AG08396 (cell line): ENCODE results near the gene CMTM2.
"Not testable (repeated sequence)": the region's sequence is repeated elsewhere in the genome, so short reads cannot be mapped to it uniquely, and the experiment has no call there.

Experiments used
- DNase-seq: peaks from one replicate; pipeline ENCODE4 v3.0.0; 2012; ENCODE audit warnings: low spot score, mixed read lengths

CMTM2 gene

DNA sequence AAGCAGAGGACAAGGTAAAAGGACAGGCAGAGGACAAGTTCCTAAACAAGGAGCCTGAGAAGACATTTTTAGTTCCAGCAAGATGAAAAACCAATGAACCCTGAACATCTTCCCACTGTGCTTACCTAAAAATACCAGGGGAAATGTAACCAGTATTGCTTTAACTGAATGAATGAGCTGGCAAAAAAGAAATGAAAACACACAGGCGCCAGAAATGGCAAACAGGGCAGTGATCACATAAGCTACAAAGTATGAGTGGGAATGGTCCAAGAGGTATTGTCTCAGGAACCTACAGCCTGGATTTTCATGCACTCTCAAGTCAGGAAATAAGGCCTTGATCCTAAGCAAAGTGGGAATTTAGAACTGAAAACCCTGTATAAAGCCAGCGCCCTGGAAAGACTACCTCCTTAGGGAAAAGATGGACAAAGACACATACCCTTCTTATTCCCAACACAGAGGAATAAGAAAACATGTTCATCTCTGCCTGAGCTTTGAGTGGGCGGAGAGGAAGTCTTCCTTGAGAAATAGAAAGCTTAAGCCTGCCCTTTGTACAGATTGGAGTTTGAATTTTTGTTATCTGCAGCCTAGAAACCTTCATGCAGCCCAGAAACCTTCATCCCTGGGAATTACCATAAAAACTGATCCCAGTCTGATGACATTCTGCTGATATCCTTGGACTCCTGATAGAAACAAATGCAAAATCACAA lies 2.1 kb downstream of the CMTM2 start:
- no peak for DNase-seq

DNA sequence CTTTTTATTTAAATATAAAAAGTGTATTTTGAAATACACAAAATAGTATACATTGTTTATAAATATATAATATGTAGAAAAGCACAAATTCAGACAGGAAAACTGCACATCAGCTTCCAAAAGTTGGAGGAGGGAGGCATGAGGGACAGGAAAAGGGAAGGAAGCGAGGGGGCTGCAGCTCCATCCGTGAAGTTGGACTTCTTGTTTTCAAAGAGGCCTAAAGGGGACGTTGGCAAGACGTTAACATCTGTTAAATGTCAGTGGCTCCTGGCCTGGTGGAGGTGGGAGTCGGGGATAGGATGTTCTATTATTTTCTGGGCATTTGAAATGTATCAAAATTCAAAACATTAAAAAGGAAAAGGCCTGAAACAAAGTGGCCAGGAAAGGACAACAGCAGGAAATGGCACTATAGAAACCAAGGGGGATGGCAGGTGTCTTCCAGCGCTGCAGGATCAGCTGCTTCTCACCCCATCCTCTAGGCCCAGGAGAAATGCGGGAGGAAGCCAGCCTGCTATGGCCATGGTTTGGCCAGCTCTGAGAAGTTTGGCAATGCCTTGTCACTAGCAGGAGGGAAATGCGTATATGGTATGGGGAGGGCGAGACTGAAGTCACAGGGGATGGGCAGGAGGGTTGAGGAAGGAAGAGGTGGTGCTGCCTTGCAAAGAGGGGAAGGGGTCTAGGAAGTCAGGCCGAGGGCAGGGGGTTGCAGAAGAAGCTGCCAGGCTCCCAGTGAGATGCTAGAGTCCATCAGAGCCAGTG lies 6.4 kb downstream of the CMTM2 start:
- DNase-seq: no peak

DNA sequence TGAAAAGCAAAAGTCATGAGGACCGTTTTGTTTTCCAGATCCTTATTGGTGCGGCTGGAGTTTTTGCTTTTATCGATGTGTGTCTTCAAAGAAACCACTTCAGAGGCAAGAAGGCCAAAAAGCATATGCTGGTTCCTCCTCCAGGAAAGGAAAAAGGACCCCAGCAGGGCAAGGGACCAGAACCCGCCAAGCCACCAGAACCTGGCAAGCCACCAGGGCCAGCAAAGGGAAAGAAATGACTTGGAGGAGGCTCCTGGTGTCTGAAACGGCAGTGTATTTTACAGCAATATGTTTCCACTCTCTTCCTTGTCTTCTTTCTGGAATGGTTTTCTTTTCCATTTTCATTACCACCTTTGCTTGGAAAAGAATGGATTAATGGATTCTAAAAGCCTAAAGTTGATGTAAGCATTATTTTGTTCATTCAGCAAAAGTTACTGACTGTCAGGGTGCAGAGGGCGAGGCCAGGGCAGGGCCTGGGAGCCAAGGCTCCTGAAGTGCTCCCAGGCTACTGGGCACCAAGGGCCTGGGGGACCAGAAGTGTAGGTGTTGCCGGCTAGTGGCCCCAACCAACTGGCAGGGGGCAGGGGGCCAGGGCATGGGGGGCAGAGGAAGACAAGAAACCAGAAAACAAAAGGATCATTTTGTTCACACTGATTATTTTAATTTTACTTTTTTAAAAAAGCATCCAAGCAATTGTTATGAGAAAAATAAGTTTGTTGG lies 8.8 kb downstream of the CMTM2 start:
- DNase-seq: no peak

DNA sequence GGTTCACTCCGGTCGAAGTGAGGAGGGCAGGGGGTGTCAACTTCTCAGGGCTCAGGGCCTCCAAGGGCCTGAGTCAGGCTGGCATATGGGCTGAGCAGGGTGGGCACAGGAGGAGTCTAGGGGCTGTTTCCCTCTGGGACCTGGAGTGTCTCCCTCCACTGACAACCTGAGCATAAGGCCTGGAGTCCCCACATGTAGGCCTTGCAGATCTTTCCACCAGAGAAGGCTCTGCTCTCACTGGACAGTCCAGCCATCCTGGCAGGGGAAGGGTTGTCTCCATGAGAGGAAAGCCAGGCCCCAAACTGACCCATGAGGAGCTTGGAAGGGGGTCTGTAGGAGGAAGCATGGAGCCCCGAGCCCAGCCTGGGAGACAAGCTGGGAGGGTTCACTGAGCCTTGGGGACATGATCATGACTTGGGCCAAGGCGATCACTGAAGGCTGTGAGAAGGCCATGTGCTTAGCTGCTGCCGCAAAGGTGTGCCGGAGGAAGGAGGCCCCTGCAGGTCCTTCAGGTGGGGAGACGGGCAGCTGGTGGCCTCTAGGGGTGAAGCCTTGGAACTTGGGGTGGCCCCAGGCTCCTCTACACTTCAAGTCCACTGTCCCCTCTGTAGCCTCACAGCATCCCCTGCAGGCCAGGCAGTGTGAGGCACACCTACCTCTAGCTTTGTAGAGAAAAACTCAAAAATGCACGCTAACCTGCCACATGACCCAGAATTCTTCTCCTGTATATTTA lies 9.9 kb downstream of the CMTM2 start:
- DNase-seq: no peak

DNA sequence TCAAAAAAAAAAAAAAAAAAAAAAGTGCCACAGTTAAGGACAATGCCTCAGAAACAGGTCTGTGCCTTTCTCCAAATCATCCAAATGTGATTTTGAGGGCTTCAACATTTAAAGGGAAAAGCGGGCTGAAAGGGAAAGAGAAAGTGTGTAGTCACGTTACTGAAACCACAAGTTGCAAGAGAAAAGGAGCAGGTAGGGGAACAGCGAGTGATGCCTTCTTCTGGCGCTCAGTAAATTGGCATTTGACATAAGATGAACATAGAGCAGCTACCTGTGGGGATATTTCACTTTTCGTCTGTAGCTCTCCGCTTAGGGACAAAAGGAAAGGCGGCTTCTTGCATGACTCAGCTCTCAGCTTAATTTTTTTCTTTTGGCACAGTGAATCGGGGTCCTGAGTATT lies 11.1 kb downstream of the CMTM2 start:
- DNase-seq: no peak

DNA sequence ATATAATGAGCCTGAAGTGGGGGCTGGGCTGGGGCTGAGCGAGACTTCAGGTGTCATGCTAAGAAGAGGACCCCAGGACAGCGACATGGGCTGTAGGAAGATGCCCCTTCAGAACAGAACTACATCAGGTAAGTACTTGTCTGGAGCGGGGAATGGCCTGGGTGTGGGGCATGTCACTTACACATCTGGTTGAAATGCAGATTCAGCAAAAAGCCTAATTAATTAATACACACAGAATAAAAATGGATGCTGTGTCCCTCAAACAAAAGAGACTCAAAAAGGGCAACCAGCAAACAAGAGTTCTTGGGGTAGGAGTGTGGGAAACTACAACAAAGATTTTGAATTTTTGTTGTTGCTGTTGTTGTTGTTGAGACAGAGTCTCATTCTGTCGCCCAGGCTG lies 11.8 kb downstream of the CMTM2 start:
- DNase-seq: no peak

DNA sequence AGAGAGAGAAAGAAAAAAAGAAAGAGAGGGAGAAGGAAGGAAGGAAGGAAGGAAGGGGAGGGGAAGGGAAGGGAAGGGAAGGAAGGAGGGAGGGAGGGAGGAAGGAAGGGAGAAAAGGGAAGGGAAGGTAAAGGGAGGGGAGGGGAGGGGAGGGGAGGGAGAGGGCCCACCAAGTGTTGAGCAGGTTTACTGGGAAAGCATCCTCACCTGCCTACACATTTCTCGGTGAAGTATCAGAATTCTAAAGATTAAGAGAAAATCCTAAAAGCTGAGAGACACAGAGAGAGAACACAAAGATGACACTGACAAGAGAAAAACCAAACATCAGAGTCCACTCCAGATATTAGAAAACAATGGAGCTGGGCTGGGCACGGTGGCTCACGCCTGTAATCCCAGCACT lies 13.0 kb downstream of the CMTM2 start:
- no peak for DNase-seq

DNA sequence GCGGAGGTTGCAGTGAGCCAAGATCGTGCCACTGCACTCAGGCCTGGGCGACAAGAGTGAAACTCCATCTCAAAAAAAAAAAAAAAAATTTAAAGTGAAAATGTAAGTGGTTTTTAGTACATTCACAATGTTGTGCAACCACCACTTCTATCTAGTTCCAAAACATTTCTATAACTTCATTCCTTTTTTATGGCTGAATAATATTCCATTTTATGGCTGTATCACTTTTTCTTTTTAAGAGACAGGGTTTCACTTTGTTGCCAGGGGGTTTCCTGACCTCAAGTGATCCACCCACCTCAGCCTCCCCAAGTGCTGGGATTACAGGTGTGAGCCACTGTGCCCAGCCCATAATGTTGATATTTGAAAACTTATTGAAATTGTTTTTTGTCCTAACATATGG lies 13.6 kb downstream of the CMTM2 start:
- DNase-seq: no peak

DNA sequence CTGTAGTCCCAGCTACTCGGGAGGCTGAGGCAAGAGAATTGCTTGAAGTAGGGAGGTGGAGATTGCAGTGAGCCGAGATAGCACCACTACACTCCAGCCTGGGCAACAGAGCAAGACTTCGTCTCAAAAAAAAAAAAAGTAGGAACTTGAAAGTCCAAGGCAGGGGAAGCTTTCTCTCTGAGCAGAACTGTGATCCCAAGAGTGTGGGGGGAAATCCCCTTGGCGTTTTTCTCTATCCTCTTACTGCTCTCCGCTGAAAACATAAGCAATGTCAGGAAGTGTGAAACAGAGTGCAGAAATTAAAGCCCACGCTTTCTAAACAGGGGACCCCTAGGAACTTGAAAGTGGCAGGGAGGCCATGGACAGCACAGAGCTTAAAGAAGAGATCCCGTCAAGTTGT lies 15.5 kb downstream of the CMTM2 start:
- DNase-seq: no peak

DNA sequence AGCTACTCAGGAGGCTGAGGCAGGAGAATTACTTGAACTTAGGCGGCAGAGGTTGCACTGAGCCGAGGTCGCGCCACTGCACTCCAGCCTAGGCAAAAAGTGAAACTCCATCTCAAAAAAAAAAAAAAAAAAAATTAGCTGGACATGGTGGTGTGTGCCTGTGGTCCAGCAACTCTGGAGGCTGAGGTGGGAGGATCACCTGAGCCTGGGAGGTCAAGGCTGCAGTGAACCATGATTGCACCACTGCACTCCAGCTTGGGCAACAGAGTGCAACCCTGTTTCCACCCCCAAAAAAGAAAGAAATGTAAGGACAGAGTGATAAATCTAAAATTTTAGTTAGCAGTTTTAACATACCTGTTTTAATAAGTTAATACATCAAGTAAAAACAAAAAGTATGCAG lies 17.3 kb downstream of the CMTM2 start:
- not testable (repeated sequence) for DNase-seq

DNA sequence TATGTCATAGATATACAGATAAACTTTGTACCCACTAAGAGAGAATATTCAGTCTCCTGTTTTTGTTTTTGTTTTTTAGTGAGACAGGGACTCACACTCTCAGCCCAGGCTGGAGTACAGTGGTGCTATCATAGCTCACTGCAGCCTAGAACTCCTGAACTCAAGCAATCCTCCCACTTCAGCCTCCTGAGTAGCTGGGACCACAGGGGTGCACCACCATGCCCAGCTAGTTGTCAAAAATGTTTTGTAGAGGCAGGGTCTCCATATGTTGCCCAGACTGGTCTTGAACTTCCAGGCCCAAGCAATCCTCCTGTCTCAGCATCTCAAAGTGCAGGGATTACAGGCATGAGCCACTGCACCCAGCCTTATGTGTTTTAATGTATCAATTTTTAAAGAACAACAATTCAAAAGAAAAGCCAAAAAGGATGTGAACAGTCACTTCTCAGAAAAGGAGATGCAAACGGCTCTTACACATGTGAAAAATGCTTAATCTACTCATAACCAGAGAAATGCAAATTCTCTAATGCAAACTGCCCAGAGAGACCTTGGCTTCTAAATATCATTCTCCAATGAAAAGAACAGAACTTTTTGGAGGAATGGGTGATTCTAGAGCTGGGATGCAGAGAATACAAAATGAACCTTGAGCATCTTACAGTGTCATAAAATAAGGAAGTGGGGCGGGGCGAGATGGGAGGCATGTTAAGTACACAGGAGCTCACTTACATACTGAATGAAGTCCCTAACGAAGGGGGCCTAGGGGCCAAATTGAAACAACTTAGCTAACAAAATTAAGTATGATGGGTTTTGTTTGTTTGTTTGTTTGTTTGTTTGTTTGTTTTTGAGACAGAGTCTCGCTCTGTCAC lies 18.0 kb downstream of the CMTM2 start:
- DNase-seq: no peak

DNA sequence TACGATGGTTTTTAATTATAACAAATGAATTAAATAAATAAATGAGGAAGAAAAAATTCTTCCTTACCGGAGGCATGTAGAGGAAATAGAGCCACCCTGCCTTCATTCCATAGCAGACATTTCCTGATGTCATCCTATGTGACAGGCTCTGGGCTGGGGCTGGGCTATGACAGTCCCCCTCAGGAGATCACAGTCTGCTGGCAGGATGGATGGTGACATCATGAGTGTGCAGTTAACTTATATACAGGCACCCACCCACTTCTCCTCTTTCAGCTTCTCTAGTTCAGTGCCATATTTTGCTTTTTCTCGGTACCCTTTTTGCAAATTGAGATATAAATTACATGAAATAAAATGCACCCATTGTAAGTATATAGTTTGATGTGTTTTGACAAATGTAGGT lies 18.8 kb downstream of the CMTM2 start:
- DNase-seq: no peak

DNA sequence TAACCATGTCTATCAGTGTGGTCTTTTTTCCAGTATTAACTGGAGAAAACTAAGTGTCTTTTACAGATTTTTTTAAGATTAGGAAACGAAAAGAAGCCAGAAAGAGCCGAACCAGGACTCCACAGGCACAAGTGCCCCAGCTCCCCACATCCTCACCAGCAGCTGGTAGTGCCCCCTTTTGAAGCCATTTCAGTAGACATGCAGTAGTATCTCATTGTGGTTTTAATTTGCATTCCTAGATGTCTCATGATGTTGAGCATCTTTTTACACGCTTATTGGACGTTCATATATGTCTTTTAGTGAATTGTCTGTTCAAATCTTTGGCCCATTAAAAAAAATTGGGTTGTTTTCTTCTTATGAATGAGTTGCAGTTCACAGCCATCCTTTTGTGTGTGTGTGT lies 20.5 kb downstream of the CMTM2 start:
- no peak for DNase-seq

DNA sequence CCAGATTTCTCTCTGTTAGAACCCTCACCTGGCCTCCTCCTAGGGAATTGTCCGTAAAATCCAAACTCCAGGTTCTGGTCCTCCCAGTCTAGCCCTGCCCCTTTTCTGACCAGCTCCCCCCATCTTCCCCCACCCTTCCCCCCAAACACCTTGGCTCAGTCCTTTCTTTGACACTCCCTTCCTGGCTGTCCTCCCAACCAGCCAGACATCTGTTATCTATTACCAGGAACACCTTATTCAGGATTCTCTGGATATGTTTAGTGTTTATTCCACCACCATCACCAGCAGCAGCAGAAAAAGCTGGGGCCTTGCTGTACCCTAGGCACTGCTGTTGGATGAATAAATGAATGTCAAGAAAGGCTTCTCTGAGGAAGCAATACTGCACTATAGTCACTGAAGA lies 21.2 kb downstream of the CMTM2 start:
- DNase-seq: no peak

DNA sequence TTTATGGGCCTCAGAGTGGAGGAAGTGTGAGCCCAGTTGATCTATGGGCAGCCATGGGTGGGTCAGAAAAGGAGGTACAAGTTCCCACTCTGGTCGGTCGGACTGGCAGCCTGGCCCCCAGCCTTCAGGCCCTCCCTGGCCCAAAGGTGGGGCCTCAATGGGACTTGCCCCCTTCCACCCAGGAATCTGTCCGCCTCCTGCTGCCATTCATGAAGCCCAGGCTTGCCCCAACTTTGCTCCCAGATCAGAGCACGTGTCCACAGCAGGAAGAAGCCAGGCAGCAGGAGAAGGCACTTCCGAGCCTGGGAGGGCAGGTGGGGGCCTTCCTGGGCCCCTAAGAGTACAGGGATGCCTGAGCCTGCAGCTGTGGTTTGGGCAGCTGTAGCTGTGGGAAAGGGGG lies 22.2 kb downstream of the CMTM2 start:
- no peak for DNase-seq

DNA sequence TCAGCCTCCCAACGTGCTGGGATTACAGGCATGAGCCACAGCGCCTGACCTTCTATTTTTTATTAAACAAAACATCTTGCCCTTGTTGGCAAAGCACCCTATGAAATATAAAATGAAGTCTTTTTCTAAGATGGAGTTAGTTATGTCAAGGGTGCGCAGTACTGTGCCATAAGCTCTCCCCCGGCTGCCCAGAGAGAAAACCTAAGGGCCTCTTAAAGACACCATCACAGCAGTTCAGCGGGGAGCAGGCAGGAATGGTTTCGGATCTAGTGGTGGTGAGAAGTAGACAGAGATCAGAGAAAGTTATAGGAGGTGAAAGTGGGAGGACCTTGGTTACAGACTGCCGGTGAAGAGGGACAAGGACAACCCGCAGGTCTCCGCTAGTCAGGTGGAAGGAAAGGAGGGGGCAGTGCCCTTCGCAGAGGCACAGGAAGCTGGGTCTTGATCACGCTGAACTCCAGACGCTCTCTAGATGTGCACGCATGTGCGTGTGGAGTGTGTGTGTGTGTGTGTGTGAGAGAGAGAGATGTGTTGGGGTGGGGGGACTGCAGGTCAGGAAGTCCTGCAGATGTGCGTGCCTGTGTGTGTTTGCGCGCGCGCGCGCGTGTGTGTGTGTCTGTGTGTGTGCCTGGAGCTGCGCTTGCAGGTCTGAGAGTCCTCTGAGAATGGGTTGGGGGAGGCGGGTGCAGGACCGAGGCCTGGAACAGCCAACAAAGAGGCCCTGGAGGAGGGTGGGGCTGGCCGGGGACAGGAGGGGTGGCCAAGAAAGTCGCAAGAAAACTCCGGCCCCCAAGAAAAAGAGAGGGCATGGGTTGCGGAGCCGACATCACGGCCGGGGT lies 24.5 kb downstream of the CMTM2 start:
- DNase-seq: peak; percentile 70

DNA sequence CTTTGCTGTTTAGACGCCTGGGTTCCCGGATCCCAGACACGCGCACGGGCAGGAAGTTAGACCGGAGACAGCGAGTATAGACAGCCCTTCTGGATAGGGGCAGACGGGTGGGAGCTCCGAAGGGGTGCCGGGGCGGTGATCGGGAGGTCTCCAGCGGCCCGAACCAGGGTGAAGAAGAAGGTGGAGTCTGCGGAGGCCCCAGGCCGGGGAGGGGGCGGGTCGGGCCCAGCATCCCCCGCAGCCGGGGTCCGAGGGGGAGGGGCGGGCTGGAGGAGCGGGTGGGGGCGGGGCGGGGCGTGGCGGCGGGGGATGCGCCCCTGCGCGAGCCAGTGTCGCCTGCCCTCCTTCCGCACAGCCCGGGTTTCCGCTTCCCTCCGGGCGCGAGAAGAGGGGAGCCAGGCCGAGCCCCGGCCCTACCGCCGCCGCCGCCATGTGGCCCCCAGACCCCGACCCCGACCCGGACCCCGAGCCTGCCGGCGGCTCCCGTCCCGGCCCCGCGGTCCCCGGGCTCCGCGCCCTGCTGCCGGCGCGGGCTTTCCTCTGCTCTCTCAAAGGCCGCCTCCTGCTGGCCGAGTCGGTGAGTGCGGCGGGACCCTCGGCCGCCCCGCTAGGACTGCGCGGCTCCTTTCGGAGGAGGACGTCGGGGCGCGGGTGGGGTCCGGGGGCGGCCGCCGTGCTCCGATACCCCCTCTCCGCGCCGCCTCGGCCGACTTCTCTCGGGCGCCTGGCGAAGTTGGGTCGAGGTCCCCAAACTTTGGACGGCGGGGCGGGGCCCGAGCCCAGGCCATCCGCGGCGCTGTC lies 25.3 kb downstream of the CMTM2 start, which contains the start of gene CMTM3:
Gene CMTM3 (plus strand): TSS at position 329 of the 801 bp plus-strand sequence. CDS start 102 bp downstream, at position 431.
- peak; percentile 89 for DNase-seq

DNA sequence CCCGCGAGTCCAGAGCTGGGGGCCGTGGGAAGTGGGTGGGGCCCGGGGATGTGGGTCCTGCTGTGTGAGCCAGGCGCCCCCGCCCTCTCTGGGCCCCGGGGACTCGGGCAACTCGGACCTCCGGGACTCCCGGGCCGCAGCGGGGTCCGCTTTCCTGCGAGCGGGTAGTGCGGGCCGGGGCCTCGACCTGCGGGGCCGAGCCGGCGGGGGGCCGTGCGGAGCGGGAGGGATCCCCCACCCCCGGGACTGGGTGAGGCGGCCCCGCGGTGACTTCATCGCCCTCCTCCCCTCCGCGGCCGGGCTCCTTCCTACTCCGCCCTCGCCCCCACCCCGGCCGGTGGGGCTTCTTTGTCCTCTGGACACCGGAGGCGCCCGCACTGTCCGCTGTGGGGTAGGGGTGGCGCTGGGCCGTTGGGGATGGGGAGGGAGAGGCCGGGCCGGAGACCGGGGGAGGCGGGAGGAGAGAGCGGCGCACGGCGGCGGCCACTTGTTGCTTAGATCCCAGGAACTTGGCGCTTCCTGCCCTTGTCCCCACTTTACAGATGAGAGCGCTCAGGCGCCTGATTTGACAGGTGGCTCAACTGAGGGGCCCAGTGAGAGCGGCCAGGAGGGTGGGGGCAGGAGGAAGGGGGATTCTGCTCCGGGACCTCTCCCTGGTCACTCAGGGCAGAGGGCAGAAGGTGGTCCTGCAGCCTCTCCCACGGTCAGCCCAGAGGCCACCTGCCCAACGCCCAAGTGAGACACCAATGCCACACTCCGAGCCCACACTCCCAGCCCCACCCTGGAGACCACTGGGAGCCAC lies 26.1 kb downstream of the CMTM2 start:
- peak; percentile 82 for DNase-seq
